IPS-NIHi7 (cell line): ENCODE measurements around the gene R3HDM2.
"Not testable (repeated sequence)": the region's sequence is repeated elsewhere in the genome, so short reads cannot be mapped to it uniquely, and the experiment has no call there.

Source experiments
- DNase-seq: peaks from one replicate; pipeline ENCODE4 v3.0.0; 2012; ENCODE audit warnings: mixed read lengths; ENCODE audit errors: extremely low spot score

Gene R3HDM2

GRCh38 chr12:57329219-57329618, 101.6 kb downstream of the R3HDM2 start:
- DNase-seq: no peak

DNA sequence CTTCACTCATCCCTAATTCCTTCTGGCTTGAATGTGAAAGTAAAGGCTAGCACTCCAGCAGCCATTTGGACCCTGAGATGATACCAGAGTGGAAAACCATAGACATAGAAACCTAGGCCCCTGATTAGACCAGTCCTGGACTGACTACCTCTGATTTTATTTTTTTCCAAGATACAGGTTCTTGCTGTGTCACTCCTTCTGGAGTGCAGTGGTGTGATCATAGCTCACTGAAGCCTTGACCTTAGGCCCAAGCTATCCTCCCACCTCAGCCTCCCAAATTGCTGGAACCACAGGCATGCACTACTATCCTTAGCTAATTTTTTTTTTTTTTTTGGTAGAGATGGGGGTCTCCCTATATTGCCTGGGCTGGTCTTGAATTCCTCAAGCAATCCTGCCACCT, 105.4 kb downstream of the R3HDM2 start:
- DNase-seq: no peak

GRCh38 chr12:57323416-57323815, 107.4 kb downstream of the R3HDM2 start:
- DNase-seq: no peak

DNA sequence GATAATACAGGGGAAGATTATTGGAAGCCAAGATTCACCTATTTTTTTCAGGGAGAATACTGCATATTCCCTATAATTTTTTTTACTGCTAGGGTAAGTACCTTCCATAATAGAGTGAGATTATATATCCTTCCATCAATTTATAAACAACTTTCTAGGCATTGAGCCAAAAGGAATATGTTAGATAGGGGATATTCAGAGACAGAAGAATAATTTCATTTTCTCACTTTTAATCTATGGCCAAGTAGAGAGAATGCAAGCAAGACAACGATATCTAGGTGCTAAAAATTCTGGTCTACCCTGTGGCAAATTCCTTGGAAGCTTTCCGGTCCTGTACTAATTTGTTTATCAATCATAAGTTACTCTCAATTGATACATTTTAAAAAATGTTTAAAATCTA, 110.2 kb downstream of the R3HDM2 start:
- DNase-seq: no peak

- no peak for DNase-seq
These were observed 111.0 kb downstream of the R3HDM2 start for GRCh38 chr12:57319678-57320469.

GRCh38 chr12:57315681-57316080, 115.2 kb downstream of the R3HDM2 start:
- DNase-seq: no peak

DNA sequence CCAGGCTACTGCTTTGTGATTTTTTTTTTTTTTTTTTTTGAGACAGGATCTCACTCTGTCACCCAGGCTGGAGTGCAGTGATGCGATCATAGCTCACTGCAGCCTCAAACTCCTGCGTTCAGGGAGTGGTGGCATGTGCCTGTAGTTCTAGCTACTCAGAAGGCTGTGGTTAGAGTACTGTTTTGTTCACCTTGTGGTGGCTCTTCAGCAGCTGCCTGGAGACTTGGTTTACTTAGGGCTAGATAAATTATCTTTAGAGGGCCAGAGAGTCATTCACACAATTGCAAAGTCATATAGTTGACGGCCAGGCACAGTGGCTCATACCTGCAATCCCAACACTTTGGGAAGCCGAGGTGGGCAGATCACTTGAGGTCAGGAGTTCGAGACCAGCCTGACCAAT, 118.6 kb downstream of the R3HDM2 start:
- not testable (repeated sequence) for DNase-seq

DNA sequence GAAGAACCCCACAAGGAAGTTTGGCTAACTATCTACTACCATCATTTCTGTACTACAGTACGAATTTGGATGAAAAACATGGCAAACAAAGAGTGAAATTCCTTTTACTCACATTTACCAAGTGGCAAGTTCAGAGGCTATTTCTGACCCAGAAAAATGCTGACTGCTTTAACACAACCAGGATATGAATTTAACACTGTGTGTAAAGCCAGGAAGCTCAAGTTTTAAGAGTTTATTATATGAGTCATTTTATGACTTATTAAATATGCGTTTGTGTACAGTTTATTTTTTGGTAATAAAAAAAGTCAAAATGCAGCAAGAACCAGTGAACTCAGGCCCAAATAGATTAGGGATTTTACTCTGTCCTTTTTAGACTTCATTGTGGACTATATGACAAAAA, 121.4 kb downstream of the R3HDM2 start:
- DNase-seq: no peak

GRCh38 chr12:57300961-57301584, 129.8 kb downstream of the R3HDM2 start:
- no peak for DNase-seq

DNA sequence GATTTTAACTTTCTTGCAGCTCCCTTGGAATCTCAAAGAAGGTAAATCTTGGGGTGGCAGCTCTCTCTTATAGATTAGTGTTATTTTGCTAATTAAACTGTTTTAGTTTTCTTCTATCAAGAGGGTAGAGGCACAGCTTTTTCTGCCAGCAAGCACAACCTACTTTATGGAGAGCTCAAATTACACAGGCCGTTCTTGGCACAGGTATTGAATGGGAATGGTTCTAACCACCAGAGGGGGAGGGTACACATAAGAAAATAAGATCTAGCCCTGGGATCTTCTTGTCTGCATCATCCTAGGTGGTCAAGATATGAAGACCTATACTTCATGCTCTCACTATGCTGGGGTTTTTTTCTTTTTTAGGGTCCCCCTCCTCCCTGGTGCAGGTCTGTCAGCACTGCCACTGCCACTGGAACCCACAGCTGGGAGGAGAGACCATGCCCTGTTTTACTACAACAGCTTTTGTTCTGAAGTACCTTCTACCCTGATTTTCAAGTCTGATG, 131.3 kb downstream of the R3HDM2 start:
- no peak for DNase-seq

- DNase-seq: no peak
These were observed 134.6 kb downstream of the R3HDM2 start for GRCh38 chr12:57296291-57296690.

DNA sequence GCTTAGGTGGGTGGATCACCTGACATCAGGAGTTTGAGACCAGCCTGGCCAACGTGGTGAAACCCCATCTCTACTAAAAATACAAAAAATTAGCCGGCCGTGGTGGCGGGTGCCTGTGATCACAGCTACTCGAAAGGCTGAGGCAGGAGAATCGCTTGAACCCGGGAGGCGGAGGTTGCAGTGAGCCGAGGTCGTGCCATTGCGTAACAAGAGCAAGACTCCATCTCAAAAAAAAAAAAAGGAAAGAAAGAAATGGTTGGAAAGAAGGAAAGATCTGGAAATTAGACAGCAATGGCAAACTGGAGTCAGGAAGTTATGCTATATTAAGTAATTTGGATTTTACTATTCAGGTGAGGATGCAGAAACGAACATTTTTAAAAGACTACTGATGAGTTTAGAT, 148.8 kb downstream of the R3HDM2 start:
- not testable (repeated sequence) for DNase-seq

DNA sequence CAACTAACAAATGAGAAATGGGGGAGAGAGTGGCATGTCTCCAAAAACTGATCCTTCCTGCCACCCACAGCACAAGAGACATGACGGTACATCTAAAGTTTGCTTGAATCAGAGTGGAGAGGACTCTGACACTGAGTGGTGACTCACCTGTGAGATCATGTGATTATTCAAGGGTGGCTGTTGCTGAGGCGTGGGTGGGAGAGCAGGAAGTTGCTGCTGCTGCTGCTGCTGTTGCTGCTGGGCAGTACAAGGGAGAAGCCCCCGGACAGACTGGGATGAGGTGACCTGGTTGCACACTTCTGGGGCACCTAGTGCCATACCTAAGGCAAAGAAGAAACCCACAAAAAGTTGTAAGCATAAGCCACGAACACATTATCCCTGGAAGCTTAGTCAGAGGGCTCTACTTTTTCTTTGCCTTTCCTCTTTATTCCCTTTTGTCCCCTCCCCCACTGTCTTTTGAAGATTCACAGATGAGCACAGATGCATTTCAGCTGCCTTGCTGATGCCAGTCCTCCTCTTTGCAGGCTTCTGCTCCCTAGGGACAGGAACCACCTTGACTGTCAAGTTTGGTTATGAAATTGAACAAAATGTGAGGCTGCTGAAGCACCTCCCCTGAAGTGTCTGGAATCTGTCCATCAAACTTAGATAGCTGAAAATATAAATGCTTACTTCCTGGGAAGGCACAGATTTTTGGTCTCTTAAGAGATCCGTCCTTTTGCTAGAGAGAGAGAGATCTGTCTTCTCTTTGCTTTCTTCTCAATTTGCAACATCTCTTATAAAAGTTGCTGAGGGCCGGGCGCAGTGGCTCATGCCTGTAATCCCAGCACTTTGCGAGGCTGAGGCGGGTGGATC, 150.4 kb downstream of the R3HDM2 start:
- peak; percentile 60 for DNase-seq

GRCh38 chr12:57278465-57279381, 152.1 kb downstream of the R3HDM2 start:
- no peak for DNase-seq

GRCh38 chr12:57276935-57277563, 153.8 kb downstream of the R3HDM2 start:
- peak; percentile 55 for DNase-seq

- DNase-seq: not testable (repeated sequence)
These were observed 154.6 kb downstream of the R3HDM2 start for GRCh38 chr12:57276233-57276632.

- DNase-seq: no peak
These were observed 157.3 kb downstream of the R3HDM2 start for GRCh38 chr12:57273516-57273915.

DNA sequence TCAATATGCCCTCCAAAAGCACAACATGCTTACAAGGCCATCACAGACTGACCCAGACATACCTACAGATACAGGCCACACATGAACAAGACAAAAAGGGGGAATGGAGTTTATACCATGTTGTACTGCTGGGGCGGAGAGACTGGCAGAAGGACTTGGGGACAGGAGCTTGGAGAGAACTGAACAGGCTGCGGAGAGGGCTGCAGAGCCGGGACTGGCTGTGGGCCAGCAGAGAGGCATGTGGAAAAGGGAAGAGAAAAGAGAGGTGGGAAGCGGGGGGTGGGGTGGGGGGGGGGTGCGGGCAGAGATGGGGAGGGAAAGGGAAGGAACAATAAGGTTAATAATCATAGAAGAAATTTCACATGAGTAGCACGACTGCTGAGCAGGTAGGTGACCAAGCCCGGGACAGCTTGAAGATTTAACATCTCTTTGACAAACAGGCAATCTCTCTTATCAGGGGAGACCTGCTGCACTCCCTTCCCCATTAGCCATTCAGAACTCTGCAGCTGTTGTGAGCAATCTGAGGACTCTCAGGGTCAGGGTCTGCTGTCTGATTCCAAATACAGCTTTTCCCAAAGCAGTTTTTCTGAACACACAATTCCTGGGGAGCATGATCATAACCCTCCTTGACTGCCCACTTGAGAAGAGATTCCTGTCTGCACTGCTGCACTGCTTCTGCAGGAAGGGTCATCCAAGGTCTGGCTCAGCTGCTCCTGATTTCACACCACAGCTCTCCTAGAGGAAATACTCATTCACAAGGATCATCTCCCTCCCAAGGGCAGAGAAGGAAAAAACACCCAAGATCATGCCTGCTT, 158.3 kb downstream of the R3HDM2 start:
- no peak for DNase-seq

- peak; percentile 62 for DNase-seq
These were observed 159.8 kb downstream of the R3HDM2 start for GRCh38 chr12:57270966-57271470.

DNA sequence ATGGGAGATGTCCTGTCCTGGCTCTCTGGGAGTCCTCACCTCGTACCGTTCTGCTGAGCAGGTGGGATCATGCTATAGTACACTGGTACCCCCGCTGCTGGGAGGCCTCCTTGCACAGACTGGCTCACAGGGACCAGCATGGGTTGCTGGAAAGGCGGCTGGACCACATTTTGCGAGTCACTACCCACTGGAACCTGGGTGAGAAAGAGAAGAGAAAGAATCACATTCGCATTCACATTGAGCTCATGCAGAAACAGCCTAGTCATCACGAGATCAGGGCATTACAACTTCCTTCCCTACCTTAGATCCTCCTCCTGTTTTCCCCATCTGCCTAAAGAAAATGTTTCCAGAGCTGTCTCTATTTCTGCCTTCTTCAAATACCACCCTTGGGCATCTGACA, 162.6 kb downstream of the R3HDM2 start:
- DNase-seq: no peak
